C4-2B (cell line): ENCODE results near the gene PREB.

Source experiments
- H3K27ac ChIP-seq: fragments of 450-650 bp; 2 replicates; pipeline ENCODE4 v1.5.1; 2017
- CTCF ChIP-seq: fragments of 450-650 bp; conservative IDR thresholded peaks from 2 replicates; pipeline ENCODE4 v1.5.1; 2017; ENCODE audit warnings: mild to moderate bottlenecking
- ZFX ChIP-seq: fragments of 450-650 bp; IDR thresholded peaks from 2 replicates; pipeline ENCODE4 v1.6.1; 2017

The PREB gene

DNA sequence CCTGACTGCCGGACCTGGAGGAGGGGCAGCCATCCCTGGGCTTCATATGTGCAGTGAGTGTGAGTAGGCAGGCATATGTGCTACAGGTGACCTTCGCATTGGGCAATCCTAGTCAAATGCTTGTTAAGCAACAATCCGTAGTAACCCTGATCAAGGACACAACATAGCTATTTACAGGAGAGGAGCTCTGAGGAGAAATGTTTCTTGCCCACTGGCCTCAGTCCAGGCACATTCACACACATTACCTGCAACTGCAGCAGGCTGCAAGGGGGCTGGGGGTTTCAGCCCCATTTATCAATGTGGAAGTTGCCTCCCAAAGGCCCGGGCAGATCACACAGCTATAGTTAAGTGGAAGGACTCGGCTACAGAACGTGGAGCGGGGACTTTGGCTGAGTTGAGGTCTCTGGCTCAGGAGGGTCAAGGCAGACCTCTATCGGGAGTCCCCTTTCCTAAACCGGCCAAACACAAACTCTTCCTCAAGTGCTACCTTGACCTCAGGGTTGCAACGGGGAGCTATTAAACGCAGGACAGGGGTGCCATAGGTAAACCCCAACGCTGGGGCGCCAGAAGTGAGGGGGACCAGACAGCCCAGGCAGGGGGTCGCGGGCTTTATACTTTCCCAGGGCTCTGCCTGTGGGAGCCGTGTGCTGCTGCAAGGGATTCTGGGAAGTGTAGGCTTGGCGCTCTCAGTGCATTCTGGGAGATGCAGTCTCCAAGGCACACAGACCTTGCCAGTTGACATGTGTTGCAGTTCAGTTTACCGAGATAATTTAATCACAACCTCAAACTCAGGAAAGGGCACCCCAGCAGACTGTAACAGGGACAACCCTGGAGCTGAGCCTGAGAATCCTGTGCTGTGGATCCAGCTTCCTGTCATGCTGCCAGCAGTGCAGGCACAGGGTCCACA is 38.4 kb downstream of the PREB start:
- TF ChIP-seq ZFX, result no peak
- no peak for TF ChIP-seq CTCF
- peak overlapping the region; percentile 5; the same call in 1 of the 2 replicates for H3K27ac ChIP-seq

GRCh38 chr2:27095427-27095744 is 39.0 kb downstream of the PREB start:
- no peak for TF ChIP-seq ZFX
- TF ChIP-seq CTCF, result no peak
- H3K27ac ChIP-seq, result no peak overlapping the region

DNA sequence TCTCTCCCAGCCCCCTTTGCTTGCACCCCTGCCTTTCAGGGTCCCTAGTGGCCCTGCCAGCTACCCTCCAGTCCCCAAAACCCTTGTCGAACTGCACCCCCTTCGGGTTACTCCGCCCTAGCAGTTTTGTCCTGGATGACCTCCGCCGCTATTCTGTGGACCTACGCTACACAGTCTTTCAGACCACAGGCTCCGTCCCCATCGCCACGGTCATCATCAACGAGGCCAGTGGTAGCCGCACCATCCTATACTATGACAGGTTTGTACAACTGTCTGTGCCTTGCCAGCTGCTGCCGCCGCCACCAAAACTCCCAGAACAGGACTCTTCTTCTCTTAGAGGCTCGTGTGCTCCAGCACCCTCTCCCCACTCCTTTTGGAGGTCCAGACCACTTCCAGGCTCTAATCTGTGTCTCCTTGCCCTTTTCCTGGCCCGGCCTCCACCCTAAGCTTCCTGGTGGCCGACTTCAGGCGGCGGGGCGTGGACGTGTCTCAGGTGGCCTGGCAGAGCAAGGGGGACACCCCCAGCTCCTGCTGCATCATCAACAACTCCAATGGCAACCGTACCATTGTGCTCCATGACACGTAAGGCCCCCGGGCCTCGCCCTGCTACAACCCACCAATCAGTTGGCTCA is 40.0 kb downstream of the PREB start:
- TF ChIP-seq ZFX (no peak), CTCF (no peak)
- H3K27ac ChIP-seq, result no peak overlapping the region

GRCh38 chr2:27093430-27094352 is 40.7 kb downstream of the PREB start:
- H3K27ac ChIP-seq, result no peak overlapping the region
- TF ChIP-seq CTCF, result no peak
- no peak for TF ChIP-seq ZFX

GRCh38 chr2:27092696-27093429 is 41.6 kb downstream of the PREB start:
- no peak for TF ChIP-seq CTCF
- TF ChIP-seq ZFX, result no peak

GRCh38 chr2:27091746-27092695 is 42.4 kb downstream of the PREB start:
- TF ChIP-seq ZFX (no peak), CTCF (no peak)
- H3K27ac ChIP-seq, result no peak overlapping the region

More at GRCh38 chr2:27092696-27093429, 41.6 kb downstream of the PREB start:
- H3K27ac ChIP-seq, result no peak overlapping the region
